Measurements from ENCODE around the gene CLPX. TPM values are rescaled to one million over a fixed set of nuclear protein-coding genes. Genes with fewer than 3 reads are reported as not detected.

CLPX gene
- total and polyA plus RNA-seq, 2 donors (not counting 1 experiment from before 2014, with no cell fraction given), result 16.6 to 54.5 TPM

GRCh38 chr15:65164139-65164538 lies 21.0 kb downstream of the CLPX start:
- Histone ChIP-seq H3K4me2 (replicated peaks; ENCODE audit: low read depth, low read length, poor library complexity, severe bottlenecking) (no peak overlapping the region), H2AFZ (ENCODE audit: insufficient read depth, low read depth, low read length, poor library complexity, severe bottlenecking) (no peak overlapping the region), H4K20me1 (ENCODE audit: control insufficient read depth, insufficient read depth, low read length, poor library complexity, severe bottlenecking) (peaks cover 23% of the 10 kb centered on the region), H3K79me2 (ENCODE audit: control insufficient read depth, insufficient read depth, low read length) (peaks cover 7% of the 10 kb centered on the region), H3K27ac (ENCODE audit: low read length in 2 of 2) (no peak overlapping the region), H3K4me3 (ENCODE audit: control extremely low read depth in 1 of 5, extremely low read depth in 1 of 5, insufficient read depth in 1 of 5, low read depth in 2 of 5, low read length in 4 of 5) (no peak overlapping the region), H3K9ac (ENCODE audit: low read length) (no peak overlapping the region), H3K9me3 (ENCODE audit: control extremely low read depth in 1 of 3, control insufficient read depth in 2 of 3, insufficient read depth in 1 of 3, low read length in 2 of 3) (no peaks in the 10 kb centered on the region), H3K36me3 (replicated peaks in 1 of 2; ENCODE audit: control extremely low read depth in 1 of 2, control insufficient read depth in 1 of 2, extremely low read depth in 1 of 2, insufficient read depth in 2 of 2, low read length in 1 of 2) (peaks cover 9 to 44% of the 10 kb centered on the region in 2 experiments), H3K27me3 (replicated peaks in 1 of 4; ENCODE audit: control extremely low read depth in 1 of 4, control insufficient read depth in 3 of 4, insufficient read depth in 4 of 4, low read length in 3 of 4) (no peaks in the 10 kb centered on the region), H3K4me1 (ENCODE audit: control insufficient read depth in 2 of 2, insufficient read depth in 2 of 2, low read length in 2 of 2) (no peaks in the 10 kb centered on the region)
- no peak for ATAC-seq (ENCODE audit: low read depth)
- DNase-seq, result no peak
- WGBS (ENCODE audit: insufficient coverage), result no CpG with 5 or more reads among the region's 1 CpG
- Mint-ChIP-seq H3K27me3 (no peaks in the 10 kb centered on the region), H3K4me1 (no peaks in the 10 kb centered on the region), H3K4me3 (no peak overlapping the region), H3K9me3 (ENCODE audit: insufficient read depth) (no peaks in the 10 kb centered on the region), H3K27ac (no peak overlapping the region)
- ChIA-PET POLR2A (no interaction called here), CTCF (no interaction called here)
- TF ChIP-seq CTCF (IDR thresholded peaks at IDR 0.05) (no peak), EZH2 (IDR thresholded peaks at IDR 0.05; ENCODE audit: borderline replicate concordance, insufficient read depth, low read depth, low read length, poor library complexity, severe bottlenecking) (no peak)
- intact Hi-C loops (cut with micrococcal nuclease), result no loop called here

GRCh38 chr15:65163041-65163440 lies 22.1 kb downstream of the CLPX start:
- H3K79me2 ChIP-seq (ENCODE audit: control insufficient read depth, insufficient read depth, low read length), result peaks cover 5% of the 10 kb centered on the region
- ChIA-PET CTCF (no interaction called here), POLR2A (no interaction called here)
- 100% methylated on average over 2 of the region's 4 CpGs for WGBS (ENCODE audit: insufficient coverage)
- ATAC-seq (ENCODE audit: low read depth) (no peak), DNase-seq (no peak)
- no peak overlapping the region for H3K27ac ChIP-seq (ENCODE audit: low read length in 2 of 2)
- Mint-ChIP-seq H3K9me3 (ENCODE audit: insufficient read depth) (no peaks in the 10 kb centered on the region), H3K4me1 (no peaks in the 10 kb centered on the region), H3K4me3 (no peak overlapping the region), H3K27me3 (no peaks in the 10 kb centered on the region), H3K27ac (no peak overlapping the region)
- H2AFZ ChIP-seq (ENCODE audit: insufficient read depth, low read depth, low read length, poor library complexity, severe bottlenecking), result no peak overlapping the region
- TF ChIP-seq EZH2 (IDR thresholded peaks at IDR 0.05; ENCODE audit: borderline replicate concordance, insufficient read depth, low read depth, low read length, poor library complexity, severe bottlenecking) (no peak), CTCF (IDR thresholded peaks at IDR 0.05) (no peak)
- intact Hi-C loops (cut with micrococcal nuclease), result no loop called here
- no peak overlapping the region for H3K9ac ChIP-seq (ENCODE audit: low read length)
- H3K9me3 ChIP-seq (ENCODE audit: control extremely low read depth in 1 of 3, control insufficient read depth in 2 of 3, insufficient read depth in 1 of 3, low read length in 2 of 3), result no peaks in the 10 kb centered on the region
- peaks cover 9 to 48% of the 10 kb centered on the region in 2 experiments for H3K36me3 ChIP-seq (replicated peaks in 1 of 2; ENCODE audit: control extremely low read depth in 1 of 2, control insufficient read depth in 1 of 2, extremely low read depth in 1 of 2, insufficient read depth in 2 of 2, low read length in 1 of 2)
- H3K4me3 ChIP-seq (ENCODE audit: control extremely low read depth in 1 of 5, extremely low read depth in 1 of 5, insufficient read depth in 1 of 5, low read depth in 2 of 5, low read length in 4 of 5), result no peak overlapping the region
- H3K27me3 ChIP-seq (replicated peaks in 1 of 4; ENCODE audit: control extremely low read depth in 1 of 4, control insufficient read depth in 3 of 4, insufficient read depth in 4 of 4, low read length in 3 of 4), result no peaks in the 10 kb centered on the region
- H4K20me1 ChIP-seq (ENCODE audit: control insufficient read depth, insufficient read depth, low read length, poor library complexity, severe bottlenecking), result peaks cover 20% of the 10 kb centered on the region
- no peak overlapping the region for H3K4me2 ChIP-seq (replicated peaks; ENCODE audit: low read depth, low read length, poor library complexity, severe bottlenecking)
- H3K4me1 ChIP-seq (ENCODE audit: control insufficient read depth in 2 of 2, insufficient read depth in 2 of 2, low read length in 2 of 2), result no peaks in the 10 kb centered on the region
